ENCODE results near the gene PHTF2.

Gene PHTF2

GRCh38 chr7:77798394-77799077, at the start of gene PHTF2, which contains the start of gene TMEM60:
Gene PHTF2, plus strand, starts transcription at chr7:77798773.
Gene TMEM60, minus strand, starts transcription at chr7:77798434. Its CDS starts 4,061 bp downstream, at chr7:77794373.
- peak; percentile 54 for TF ChIP-seq CTCF (IDR thresholded peaks at IDR 0.05; ENCODE audit: control extremely low read depth, extremely low read depth, low read depth, missing control alignments)
- ChIA-PET CTCF (interaction anchor here (0.6 to 1.9 kb wide), 10 partner anchors 8 to 135 kb away, joined by 3 to 10 read pairs (median 4); no protein-coding TSS in a partner anchor), POLR2A (no interaction called here)
- peak; percentile 94 for DNase-seq (ENCODE audit: extremely low spot score)

GRCh38 chr7:77752016-77752415, 46.6 kb upstream of the PHTF2 start:
- DNase-seq (ENCODE audit: extremely low spot score) = no peak
- ChIA-PET CTCF (interaction anchor here (2.6 kb wide), 1 partner anchor 100 kb away, joined by 7 read pairs; no protein-coding TSS in a partner anchor), POLR2A (no interaction called here)
- TF ChIP-seq CTCF (IDR thresholded peaks at IDR 0.05; ENCODE audit: control extremely low read depth, extremely low read depth, low read depth, missing control alignments) = no peak

- CTCF ChIA-PET = interaction anchor here (1.0 to 2.6 kb wide), 3 partner anchors 56 to 101 kb away, joined by 3 to 7 read pairs (median 3); no protein-coding TSS in a partner anchor
- POLR2A ChIA-PET = no interaction called here
- no peak for DNase-seq (ENCODE audit: extremely low spot score)
- TF ChIP-seq CTCF (IDR thresholded peaks at IDR 0.05; ENCODE audit: control extremely low read depth, extremely low read depth, low read depth, missing control alignments) = no peak
Observed at GRCh38 chr7:77753173-77753572, 45.4 kb upstream of the PHTF2 start.

GRCh38 chr7:77757589-77757988, 41.0 kb upstream of the PHTF2 start:
- ChIA-PET CTCF (interaction anchor here (0.7 to 3.5 kb wide), 12 partner anchors 10 to 206 kb away, joined by 3 to 31 read pairs (median 3); no protein-coding TSS in a partner anchor), POLR2A (no interaction called here)
- peak; percentile 41 for DNase-seq (ENCODE audit: extremely low spot score)
- no peak for TF ChIP-seq CTCF (IDR thresholded peaks at IDR 0.05; ENCODE audit: control extremely low read depth, extremely low read depth, low read depth, missing control alignments)

GRCh38 chr7:77759294-77759889, 39.2 kb upstream of the PHTF2 start:
- TF ChIP-seq CTCF (IDR thresholded peaks at IDR 0.05; ENCODE audit: control extremely low read depth, extremely low read depth, low read depth, missing control alignments) = peak; percentile 78
- CTCF ChIA-PET = interaction anchor here (0.6 to 3.6 kb wide), 32 partner anchors 10 to 217 kb away, joined by 3 to 43 read pairs (median 4); partner anchors contain the start of gene RSBN1L
- POLR2A ChIA-PET = no interaction called here
- peak; percentile 34 for DNase-seq (ENCODE audit: extremely low spot score)

- no peak for TF ChIP-seq CTCF (IDR thresholded peaks at IDR 0.05; ENCODE audit: control extremely low read depth, extremely low read depth, low read depth, missing control alignments)
- ChIA-PET CTCF (interaction anchor here (1.0 to 3.6 kb wide), 11 partner anchors 9 to 110 kb away, joined by 3 to 43 read pairs (median 8); no protein-coding TSS in a partner anchor), POLR2A (no interaction called here)
- no peak for DNase-seq (ENCODE audit: extremely low spot score)
Observed at GRCh38 chr7:77760809-77761453, 37.6 kb upstream of the PHTF2 start.
